ENCODE results near the gene C17orf50. TPM values are rescaled to one million over a fixed set of nuclear protein-coding genes. Genes with fewer than 3 reads are reported as not detected.

The C17orf50 gene
- total RNA-seq, 6 experiments from 2014 or later, result not detected

- no peak overlapping the region for H3K4me3 ChIP-seq
- DNase-seq (no peak), ATAC-seq (no peak)
- intact Hi-C loops (cut with DNase I), result no loop called here
- 97% methylated on average over 3 of the region's 4 CpGs for WGBS (ENCODE audit: insufficient coverage, low coverage, low lambda C conversion rate, missing lambda C conversion rate)
- no peaks in the 10 kb centered on the region for H3K9me3 ChIP-seq
- no peaks in the 10 kb centered on the region for H3K4me1 ChIP-seq
- no peak for TF ChIP-seq POLR2A (IDR thresholded peaks at IDR 0.05)
- TF ChIP-seq, protein P1, sequence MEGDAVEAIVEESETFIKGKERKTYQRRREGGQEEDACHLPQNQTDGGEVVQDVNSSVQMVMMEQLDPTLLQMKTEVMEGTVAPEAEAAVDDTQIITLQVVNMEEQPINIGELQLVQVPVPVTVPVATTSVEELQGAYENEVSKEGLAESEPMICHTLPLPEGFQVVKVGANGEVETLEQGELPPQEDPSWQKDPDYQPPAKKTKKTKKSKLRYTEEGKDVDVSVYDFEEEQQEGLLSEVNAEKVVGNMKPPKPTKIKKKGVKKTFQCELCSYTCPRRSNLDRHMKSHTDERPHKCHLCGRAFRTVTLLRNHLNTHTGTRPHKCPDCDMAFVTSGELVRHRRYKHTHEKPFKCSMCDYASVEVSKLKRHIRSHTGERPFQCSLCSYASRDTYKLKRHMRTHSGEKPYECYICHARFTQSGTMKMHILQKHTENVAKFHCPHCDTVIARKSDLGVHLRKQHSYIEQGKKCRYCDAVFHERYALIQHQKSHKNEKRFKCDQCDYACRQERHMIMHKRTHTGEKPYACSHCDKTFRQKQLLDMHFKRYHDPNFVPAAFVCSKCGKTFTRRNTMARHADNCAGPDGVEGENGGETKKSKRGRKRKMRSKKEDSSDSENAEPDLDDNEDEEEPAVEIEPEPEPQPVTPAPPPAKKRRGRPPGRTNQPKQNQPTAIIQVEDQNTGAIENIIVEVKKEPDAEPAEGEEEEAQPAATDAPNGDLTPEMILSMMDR (IDR thresholded peaks at IDR 0.05), result no peak
- H3K36me3 ChIP-seq, result peaks cover 0 to 20% (median 7%) of the 10 kb centered on the region in 4 donors
- H3K27me3 ChIP-seq, result no peaks in the 10 kb centered on the region
- no peak overlapping the region for H3K27ac ChIP-seq
Observed at GRCh38 chr17:35725058-35725457, 35.6 kb upstream of the C17orf50 start.

DNA sequence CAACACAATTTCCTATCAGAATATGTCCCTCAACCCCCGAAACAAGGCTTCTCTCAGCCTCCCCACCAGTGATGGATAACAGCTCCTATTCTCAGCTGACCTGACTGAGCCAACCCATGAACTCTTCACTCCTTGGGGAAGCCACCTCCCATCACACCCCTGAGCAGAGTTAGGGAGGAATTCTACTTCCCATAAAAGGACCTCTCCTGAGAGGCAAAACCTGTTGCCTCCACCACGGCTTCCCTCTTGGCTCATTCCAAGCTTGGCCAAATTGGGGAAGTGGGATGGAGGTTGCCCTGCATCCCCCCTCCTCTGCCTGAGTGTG lies 34.9 kb upstream of the C17orf50 start:
- H3K27ac ChIP-seq, result no peak overlapping the region
- H3K4me1 ChIP-seq, result no peaks in the 10 kb centered on the region
- WGBS (ENCODE audit: insufficient coverage, low coverage, low lambda C conversion rate, missing lambda C conversion rate), result 100% methylated on average over 1 of the region's 2 CpGs
- intact Hi-C loops (cut with DNase I), result no loop called here
- TF ChIP-seq POLR2A (IDR thresholded peaks at IDR 0.05), result no peak
- TF ChIP-seq, protein P1 (IDR thresholded peaks at IDR 0.05), result no peak
- H3K36me3 ChIP-seq, result peaks cover 0 to 20% (median 7%) of the 10 kb centered on the region in 4 donors
- DNase-seq (no peak), ATAC-seq (no peak)
- H3K4me3 ChIP-seq, result no peak overlapping the region
- no peaks in the 10 kb centered on the region for H3K27me3 ChIP-seq
- no peaks in the 10 kb centered on the region for H3K9me3 ChIP-seq

DNA sequence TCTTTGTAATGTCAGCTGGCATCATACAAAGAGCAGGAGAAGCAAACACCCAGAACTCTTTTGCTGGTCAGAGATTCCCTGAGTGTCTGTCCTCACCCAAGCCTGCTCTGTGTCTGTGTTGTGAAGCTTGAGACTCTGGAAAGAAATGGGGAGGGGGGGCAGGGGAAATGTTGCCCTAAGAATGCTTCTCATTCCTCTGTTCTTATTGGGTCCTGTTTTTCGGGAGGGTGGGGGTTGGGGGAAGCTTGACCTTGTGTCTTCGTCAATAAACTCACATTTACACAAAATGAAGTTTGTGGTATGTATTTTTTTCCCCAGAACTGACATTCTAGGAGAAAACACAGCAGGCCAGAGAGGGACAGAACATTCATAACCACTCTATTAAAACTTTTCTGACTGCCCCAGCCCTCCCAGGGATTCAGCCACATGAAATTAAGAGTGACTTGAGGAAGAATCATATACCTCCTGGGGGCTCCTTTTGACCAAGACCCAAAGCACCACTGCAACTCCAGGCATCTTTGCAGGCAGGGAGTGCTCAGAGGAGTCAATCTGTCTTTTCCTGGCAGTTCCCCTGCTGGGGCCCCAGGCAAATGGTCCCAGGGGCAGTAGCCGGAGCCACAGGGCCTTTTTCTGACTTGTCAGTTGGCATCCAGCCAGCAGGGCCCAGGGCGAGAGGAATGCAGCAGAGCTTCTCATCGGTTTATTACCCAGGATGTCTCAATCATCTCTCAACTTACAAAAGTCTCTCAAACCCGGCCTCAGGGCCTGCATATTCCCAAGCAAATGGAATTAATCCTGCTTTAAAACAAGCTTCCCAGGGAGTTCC lies 34.3 kb upstream of the C17orf50 start:
- Histone ChIP-seq H3K27ac (no peak overlapping the region), H3K27me3 (no peaks in the 10 kb centered on the region), H3K4me3 (no peak overlapping the region), H3K4me1 (peaks cover 0 to 3% (median 0%) of the 10 kb centered on the region in 4 donors), H3K36me3 (peaks cover 0 to 20% (median 7%) of the 10 kb centered on the region in 4 donors), H3K9me3 (no peaks in the 10 kb centered on the region)
- TF ChIP-seq, protein P1 (IDR thresholded peaks at IDR 0.05), result no peak
- TF ChIP-seq POLR2A (IDR thresholded peaks at IDR 0.05), result no peak
- intact Hi-C loops (cut with DNase I), result no loop called here
- ATAC-seq (no peak), DNase-seq (no peak)
- 55% methylated on average over 2 of the region's 6 CpGs for WGBS (ENCODE audit: insufficient coverage, low coverage, low lambda C conversion rate, missing lambda C conversion rate)

GRCh38 chr17:35726953-35727460 lies 33.7 kb upstream of the C17orf50 start:
- peaks cover 0 to 20% (median 7%) of the 10 kb centered on the region in 4 donors for H3K36me3 ChIP-seq
- DNase-seq (no peak), ATAC-seq (no peak)
- TF ChIP-seq POLR2A (IDR thresholded peaks at IDR 0.05), result no peak
- TF ChIP-seq, protein P1 (IDR thresholded peaks at IDR 0.05), result no peak
- intact Hi-C loops (cut with DNase I), result no loop called here
- H3K9me3 ChIP-seq, result no peaks in the 10 kb centered on the region
- no peak overlapping the region for H3K4me3 ChIP-seq
- peaks cover 0 to 4% (median 0%) of the 10 kb centered on the region in 4 donors for H3K4me1 ChIP-seq
- no peak overlapping the region for H3K27ac ChIP-seq
- H3K27me3 ChIP-seq, result no peaks in the 10 kb centered on the region
- WGBS (ENCODE audit: insufficient coverage, low coverage, low lambda C conversion rate, missing lambda C conversion rate), result 90% methylated on average over 4 of the region's 5 CpGs
